GM10266 (cell line): ENCODE measurements around the gene CYBA.

Experiments used
- DNase-seq: peaks from one replicate; pipeline ENCODE4 v3.0.0; 2012; ENCODE audit errors: extremely low spot score
- CTCF ChIP-seq: IDR thresholded peaks from 2 replicates; pipeline ENCODE4 v1.5.1; 2012; ENCODE audit warnings: mild to moderate bottlenecking, low read depth; ENCODE audit not compliant: control insufficient read depth, insufficient read depth; ENCODE audit errors: missing control alignments

The CYBA gene

GRCh38 chr16:88686062-88686438 is 35.2 kb upstream of the CYBA start:
- no peak for TF ChIP-seq CTCF
- no peak for DNase-seq

- TF ChIP-seq CTCF, result peak; percentile 50
- DNase-seq, result no peak
Measured at GRCh38 chr16:88685156-88686061, 34.6 kb upstream of the CYBA start.

GRCh38 chr16:88684569-88685155 is 33.8 kb upstream of the CYBA start:
- no peak for DNase-seq
- TF ChIP-seq CTCF, result no peak

- DNase-seq, result peak; percentile 93
- no peak for TF ChIP-seq CTCF
Measured at GRCh38 chr16:88681709-88682451, 31.0 kb upstream of the CYBA start.

- no peak for DNase-seq
- TF ChIP-seq CTCF, result peak; percentile 59
Measured at GRCh38 chr16:88681084-88681680, 30.3 kb upstream of the CYBA start.

GRCh38 chr16:88680554-88681083 is 29.8 kb upstream of the CYBA start:
- DNase-seq, result no peak
- TF ChIP-seq CTCF, result no peak
